Stomach (tissue), 4 donors: ENCODE measurements around the gene ZNF143.

ENCODE experiments used
- CTCF ChIP-seq, 7 experiments: fragments of 450-650 bp in 4 of 7; fragments of 200-600 bp in 3 of 7; sonication (generic) in 3 of 7; IDR thresholded peaks; one replicate each; pipeline ENCODE4 v1.5.1; 2016 to 2019; ENCODE audit warnings: antibody characterized with exemption in 7 of 7, control low read depth in 2 of 7, mild to moderate bottlenecking in 1 of 7
- EP300 ChIP-seq: sonication (generic); formaldehyde crosslinking; IDR thresholded peaks from one replicate; pipeline ENCODE4 v1.6.1; 2017; ENCODE audit warnings: antibody characterized with exemption
- POLR2A ChIP-seq, 4 donors: fragments of 450-650 bp; IDR thresholded peaks; one replicate each; pipeline ENCODE4 v1.6.1; 2016; ENCODE audit warnings: antibody characterized with exemption in 4 of 4, control low read depth in 2 of 4, mild to moderate bottlenecking in 1 of 4, moderate library complexity in 1 of 4
- POLR2AphosphoS5 ChIP-seq, 3 donors: sonication (generic); formaldehyde crosslinking; IDR thresholded peaks; one replicate each; pipeline ENCODE4 v1.6.1; 2016; ENCODE audit warnings: antibody characterized with exemption in 3 of 3

GRCh38 chr11:9507277-9507580, 46.4 kb downstream of the ZNF143 start:
- TF ChIP-seq CTCF (IDR thresholded peaks at IDR 0.05) (no peak), POLR2AphosphoS5 (IDR thresholded peaks at IDR 0.05) (no peak), POLR2A (IDR thresholded peaks at IDR 0.05) (no peak), EP300 (no peak)
